GM12801 (cell line): ENCODE results near the gene OR2G3.

ENCODE experiments used
- CTCF ChIP-seq: IDR thresholded peaks from one replicate; pipeline ENCODE4 v1.5.1; 2011; ENCODE audit warnings: control low read depth; ENCODE audit not compliant: insufficient read length; ENCODE audit errors: extremely low read depth

OR2G3 gene

GRCh38 chr1:247605286-247605685 is at the start of gene OR2G3:
Gene OR2G3, plus strand, starts transcription at chr1:247605586. Its CDS starts 0 bp downstream, at chr1:247605586.
- TF ChIP-seq CTCF, result no peak

GRCh38 chr1:247557926-247558674 is 47.3 kb upstream of the OR2G3 start:
- no peak for TF ChIP-seq CTCF

- TF ChIP-seq CTCF, result no peak
Measured at GRCh38 chr1:247561711-247562110, 43.7 kb upstream of the OR2G3 start.

GRCh38 chr1:247562198-247562597 is 43.2 kb upstream of the OR2G3 start:
- no peak for TF ChIP-seq CTCF

GRCh38 chr1:247574236-247574635 is 31.1 kb upstream of the OR2G3 start:
- no peak for TF ChIP-seq CTCF

GRCh38 chr1:247574664-247575063 is 30.7 kb upstream of the OR2G3 start:
- no peak for TF ChIP-seq CTCF

- no peak for TF ChIP-seq CTCF
Measured at GRCh38 chr1:247576514-247576913, 28.9 kb upstream of the OR2G3 start.
